GM20431 (cell line): ENCODE data around the gene SEH1L.
"Not testable (repeated sequence)": the region's sequence is repeated elsewhere in the genome, so short reads cannot be mapped to it uniquely, and the experiment has no call there.

Experiments
- in situ Hi-C: fragments of 300-500 bp; cut with MseI, MboI; formaldehyde crosslinking; loops from one replicate; pipeline ENCODE4 v1.15.0; 2020; ENCODE audit warnings: low sequenced_read_pairs; ENCODE audit not compliant: unreplicated experiment

The SEH1L gene

DNA sequence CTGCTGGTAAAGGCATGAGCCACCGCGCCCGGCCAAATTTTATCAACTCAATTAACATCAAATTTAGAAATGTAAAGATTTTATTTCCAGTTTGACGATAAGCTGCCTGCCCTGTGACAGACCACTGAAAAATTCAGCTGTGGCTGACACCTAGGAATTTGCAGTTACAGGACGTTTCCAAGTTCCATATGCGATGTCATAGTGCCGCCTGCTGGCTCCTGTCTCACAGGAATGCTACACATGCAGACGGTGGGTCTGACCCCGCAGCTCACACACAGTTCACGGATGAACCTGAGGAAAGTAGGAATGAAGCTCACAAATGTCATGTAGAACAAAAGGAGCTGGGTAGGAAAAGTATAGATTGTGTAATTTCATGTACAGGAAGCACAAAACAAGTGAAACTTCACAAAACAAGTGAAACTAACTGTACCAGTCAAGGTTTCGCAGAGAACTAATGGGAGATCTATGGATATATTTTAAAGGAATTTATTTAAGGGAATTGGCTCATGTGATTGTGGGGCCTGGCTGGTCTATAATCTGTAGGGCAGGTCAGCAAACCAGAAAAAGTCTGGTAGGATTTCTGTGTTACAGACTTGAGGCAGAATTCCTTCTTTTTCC lies 13.2 kb upstream of the SEH1L start:
- in situ Hi-C loops: loop anchor here (10.0 kb wide), 1 partner anchor 200 kb away; no protein-coding TSS in a partner anchor

DNA sequence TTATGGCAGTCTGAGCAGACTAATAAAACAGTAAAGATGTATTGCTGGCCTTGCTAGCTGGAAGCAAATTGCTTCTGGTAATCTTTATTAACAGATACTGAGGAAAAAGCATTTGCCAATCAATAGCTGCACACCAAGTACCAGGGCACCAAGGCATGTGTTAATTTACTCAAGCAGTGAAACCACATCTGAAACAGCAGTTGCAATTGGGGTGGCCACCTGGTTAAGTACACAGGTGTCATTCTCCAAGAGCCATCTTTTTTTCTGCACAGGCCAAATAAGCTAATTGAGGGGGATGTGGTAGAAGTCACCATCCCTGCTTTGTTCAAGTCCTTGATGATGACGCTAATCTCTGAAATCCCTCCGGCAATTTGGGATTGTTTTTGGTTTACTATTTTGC lies 8.6 kb upstream of the SEH1L start:
- in situ Hi-C loops: loop anchor here (10.0 kb wide), 1 partner anchor 204 kb away; no protein-coding TSS in a partner anchor

DNA sequence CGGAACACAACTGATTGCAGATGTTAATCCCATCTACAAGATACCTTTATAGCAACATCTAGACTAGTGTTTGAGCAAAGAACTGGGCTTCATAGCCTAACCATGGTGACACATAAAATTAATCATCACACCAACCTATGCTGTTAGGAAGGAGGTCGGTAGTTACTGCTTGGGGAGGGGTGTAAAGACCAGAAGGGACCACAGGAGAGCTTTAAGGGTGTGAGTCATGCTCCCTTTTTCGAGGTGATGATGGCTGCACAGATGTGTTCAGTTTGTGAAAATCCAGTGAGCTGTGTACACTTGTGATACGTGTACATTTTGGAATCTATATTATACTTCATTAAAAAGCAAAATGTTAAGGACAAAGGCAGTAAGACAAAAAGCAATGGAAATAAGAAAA lies 4.6 kb upstream of the SEH1L start:
- in situ Hi-C loops: no loop called here

DNA sequence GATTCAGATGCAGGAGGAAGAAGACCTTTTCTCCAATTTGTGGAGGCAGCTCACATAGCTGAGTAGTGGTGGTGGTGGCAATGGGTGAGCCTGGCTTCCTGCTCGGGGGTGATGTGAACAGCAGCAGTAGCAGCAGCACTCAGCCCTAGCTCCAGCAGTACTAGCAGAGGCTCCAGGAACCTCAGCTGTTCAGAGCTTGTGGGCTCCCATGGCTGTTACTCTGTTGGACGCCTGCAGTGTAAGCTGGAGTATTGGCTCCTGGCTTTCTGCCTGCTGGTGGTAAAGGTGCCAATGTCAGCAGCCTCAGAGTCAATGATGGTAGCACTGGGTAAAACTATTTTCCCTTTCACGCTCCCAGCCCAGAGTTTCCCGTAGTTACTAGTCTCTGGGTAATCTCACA lies 3.1 kb upstream of the SEH1L start:
- in situ Hi-C loops: no loop called here

DNA sequence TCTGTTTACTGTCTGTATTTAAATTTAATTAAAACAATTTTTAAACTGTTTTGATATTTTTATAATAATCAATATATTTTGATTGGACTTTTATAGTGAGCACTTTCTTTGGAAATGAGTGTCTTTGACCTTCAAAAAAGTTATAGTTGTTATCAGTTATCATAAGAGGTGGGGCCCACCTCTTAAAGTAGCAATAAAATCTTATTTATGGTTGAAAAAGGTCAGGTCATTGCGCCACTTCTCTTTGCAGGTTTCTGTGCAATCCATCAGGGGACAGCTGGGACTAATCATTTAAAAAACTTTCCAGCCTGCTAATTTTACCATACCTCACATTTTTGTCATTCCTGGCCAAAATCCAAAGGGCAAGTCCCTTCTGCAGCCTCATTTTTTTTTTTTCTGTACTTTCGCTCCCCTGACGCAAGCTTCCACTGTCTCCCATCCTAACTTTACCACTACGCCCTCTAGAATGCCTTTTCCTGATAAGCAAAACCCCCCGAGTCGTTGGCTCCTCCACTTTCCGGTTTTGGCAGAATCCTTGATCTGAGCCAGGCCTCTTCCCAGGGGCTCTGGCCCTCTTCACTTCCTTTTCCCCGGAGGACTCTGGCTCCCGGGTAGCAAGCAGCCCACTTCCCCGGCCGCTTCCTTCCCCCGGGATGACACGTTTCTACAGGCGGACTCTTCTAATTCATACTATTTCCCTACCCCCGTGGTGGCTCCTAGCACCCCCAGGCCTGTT lies 1.1 kb upstream of the SEH1L start:
- in situ Hi-C loops: no loop called here

DNA sequence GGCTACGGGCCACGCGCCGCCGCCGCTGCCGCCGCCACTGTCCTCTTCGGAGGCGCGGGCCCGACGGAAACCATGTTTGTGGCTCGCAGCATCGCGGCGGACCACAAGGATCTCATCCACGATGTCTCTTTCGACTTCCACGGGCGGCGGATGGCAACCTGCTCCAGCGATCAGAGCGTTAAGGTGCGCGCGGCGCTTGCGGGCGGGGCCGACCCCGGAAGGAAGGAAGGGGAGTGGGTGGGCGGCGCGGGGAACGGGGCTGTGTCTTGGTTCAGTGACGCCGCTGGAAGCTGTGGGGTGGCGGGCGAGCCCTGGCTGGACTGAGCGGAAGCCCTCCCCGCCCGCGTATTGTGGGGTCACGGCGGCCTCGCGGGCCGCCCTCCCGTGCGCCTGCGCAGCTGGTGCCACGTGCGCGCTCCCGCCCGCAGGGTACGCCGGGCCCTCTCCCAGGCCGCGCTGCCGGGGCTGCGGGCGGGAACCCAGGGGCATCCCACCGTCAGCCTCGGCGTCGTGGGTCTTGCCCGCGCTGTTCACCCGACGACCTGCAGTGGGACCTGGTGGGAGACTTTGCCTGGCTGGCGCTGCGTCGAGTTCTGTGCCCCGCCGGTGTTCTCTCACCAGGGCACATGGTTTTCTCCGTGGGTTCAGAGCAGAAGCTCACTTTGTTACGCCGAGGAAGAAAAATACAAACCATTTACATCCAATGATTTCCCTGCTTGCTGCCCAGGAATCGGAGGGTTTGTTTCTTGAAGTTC lies 416 bp downstream of the SEH1L start:
- in situ Hi-C loops: no loop called here

DNA sequence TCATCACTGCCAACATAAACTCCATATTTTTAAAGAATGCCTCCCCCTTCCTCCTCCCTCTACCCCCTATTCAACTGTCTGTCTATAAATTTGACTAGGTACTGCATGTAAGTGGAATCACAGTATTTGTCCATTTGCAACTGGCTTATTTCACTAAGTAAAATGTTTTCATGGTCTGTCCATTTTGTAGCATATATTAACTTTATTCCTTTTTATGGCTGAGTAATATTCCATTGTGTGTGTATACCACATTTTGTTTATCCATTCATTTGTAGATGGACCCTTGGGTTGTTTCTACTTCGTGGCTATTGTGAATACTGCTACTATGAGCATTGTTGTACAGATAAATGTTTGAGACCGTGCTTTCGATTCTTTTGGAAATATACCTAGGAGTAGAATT lies 10.7 kb downstream of the SEH1L start:
- in situ Hi-C loops: no loop called here

DNA sequence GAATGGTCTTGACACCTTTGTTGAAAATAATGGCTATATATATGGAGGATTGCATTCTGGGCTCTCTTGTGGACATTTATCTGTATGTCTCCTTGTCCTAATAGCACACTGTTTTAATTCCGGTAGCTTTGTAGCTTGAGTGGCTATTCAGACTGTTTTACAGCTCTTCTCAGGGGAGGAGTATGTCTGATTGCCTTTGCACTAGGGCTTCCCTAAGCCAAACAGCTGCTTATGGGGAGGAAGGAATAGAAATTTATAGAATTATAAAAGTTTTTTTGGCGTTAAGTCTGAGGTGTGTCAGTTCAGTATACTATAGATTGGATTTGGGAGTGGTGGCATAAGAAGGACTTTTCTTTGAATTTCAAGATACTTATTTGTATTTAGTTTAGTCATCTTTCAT lies 12.6 kb downstream of the SEH1L start:
- in situ Hi-C loops: no loop called here

DNA sequence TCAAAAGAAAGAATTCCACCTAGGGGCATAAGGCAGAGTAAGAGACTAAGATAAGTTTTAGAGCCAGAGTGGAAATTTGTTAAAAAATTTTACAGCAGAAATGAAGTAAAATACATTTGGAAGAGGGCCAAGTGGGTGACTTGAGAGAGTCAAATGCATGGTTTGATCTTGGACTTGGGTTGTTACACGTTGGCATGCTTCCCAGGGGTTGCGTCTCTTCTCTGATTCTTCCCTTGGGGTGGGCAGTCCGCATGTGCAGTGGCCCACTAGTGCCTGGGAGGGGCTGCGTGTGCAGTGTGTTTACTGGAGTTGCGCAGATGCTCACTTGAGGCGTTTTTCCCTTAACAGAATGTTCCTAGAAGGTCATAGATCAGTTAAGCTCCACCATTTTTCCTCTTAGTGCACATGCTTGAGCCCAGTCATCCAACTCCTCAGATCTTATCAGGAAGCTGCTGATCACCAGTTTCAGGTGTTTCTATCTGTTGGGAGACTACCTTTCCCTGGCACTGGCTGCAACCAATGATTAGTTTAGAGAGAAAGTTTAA lies 13.1 kb downstream of the SEH1L start:
- in situ Hi-C loops: no loop called here

DNA sequence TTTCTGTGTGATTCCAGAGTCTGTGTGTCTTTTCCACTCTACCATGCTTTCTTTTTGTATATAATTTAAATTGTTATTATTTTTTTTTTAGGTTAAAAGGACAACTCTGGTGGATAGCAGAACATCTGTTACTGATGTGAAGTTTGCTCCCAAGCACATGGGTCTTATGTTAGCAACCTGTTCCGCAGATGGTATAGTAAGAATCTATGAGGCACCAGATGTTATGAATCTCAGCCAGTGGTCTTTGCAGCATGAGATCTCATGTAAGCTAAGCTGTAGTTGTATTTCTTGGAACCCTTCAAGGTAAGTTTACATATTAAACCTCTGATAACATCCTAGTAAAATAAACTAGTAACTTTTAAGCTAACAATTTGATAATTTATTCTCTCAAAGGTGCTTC lies 15.3 kb downstream of the SEH1L start:
- in situ Hi-C loops: no loop called here

DNA sequence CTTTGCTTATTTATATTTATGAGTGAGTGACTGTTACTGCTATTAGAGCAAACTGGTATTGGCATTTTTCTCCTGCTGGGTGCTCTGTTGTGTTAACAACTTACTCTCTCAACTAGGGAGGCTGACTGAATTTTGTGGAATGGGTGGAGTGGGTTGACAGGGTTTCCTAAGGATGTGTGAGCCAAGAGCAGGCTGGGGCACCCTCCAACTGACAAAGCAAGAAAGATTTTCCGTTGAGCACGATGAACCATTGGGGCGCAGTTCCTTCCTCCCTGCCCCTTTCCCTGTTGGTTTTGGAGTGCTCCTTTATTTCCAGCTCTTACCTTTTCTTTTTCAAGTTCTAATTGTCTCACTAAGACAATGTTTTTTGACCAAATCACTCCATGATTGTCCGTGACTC lies 20.3 kb downstream of the SEH1L start:
- in situ Hi-C loops: no loop called here

DNA sequence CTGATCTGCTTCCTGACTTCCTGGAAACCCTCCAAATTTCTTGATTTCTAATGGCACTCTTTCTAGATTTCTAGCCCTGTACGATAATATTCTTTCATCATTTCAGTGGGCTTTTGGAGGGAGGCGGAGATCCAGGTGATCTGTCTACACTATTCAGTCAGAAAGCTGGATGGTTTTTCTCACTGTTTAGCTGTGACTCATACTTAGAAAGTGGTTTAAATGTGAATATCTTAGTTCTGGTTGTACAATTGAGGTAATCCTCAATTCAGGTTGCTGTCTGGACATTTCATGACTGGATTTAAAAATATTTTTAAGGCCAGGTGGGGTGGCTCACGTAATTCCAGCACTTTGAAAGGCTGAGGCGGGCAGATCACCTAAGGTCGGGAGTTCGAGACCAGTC lies 20.8 kb downstream of the SEH1L start:
- in situ Hi-C loops: no loop called here

DNA sequence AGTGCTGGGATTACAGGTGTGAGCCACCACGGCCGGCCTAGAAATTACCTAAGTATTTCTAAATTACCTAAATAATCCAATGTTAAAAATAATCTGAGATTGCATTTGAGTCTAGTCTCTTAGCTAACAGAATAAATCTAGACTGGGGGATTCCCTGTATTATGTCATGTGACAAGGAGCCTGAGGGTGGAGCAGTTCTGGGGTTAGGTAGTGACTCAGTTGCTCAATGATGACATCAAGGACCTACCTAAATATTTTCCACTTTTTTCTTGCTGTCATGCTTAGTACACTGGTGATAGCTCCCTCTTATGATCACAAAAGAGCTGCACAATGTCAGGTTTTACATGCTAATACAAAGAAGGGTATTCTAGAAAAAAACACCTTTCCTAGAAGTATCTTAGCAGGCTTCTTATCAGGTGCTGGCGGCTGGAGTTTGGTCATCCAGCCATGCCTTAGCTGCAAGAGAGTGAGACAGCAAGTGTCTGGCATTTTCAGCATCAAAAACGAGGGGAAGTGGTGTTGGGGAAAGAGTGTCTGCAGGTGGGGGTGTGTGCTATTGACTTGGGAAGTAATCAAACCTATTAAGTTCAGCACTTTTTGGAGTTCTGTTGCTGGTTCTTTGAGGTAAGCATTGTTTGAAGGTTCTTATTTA lies 25.9 kb downstream of the SEH1L start:
- in situ Hi-C loops: no loop called here

DNA sequence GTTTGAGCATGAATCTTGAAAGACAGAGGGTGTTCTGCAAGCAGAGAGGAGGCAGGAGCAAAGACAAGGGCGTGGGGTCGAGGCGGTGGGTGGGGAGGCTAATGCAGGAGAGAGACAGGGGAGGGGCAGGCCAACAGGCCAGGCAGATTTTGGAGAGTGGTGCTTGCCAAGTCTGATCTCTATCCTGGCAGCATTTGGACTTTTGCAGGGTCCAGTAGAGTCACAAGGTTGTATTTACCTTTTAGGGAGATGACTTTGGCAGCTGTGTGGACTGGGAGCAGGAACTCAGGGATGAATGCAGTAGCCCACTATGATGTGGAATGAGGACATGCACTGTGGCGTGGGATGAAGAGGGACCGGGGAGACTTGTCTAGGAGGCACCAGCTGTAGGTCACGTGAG lies 27.7 kb downstream of the SEH1L start:
- in situ Hi-C loops: no loop called here

DNA sequence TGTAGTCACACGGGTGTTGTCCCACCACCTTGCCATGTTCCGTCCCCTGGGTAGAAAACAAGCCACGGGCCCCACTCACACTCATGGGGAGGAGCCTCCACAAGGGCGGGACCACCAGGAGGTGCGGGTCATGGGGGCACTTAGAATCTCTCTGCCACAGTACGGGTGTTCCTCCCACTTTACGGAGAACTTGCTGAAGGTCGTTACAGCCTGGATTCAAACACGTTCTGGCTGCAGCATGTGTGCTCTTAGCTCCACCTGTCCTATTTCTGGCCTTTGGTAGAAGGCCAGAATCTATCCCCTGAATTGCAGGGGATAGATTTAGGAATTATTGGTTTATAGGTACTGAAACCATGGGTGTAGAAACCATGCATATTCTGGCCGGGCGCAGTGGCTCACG lies 28.5 kb downstream of the SEH1L start:
- in situ Hi-C loops: no loop called here

DNA sequence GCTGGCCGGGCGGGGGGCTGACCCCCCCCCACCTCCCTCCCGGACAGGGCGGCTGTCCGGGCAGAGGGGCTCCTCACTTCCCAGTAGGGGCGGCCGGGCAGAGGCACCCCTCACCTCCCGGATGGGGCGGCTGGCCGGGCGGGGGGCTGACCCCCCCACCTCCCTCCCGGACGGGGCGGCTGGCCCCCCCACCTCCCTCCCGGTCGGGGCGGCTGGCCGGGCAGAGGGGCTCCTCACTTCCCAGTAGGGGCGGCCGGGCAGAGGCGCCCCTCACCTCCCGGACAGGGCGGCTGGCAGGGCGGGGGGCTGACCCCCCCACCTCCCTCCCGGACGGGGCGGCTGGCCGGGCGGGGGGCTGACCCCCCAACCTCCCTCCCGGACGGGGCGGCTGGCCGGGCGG lies 32.3 kb downstream of the SEH1L start:
- in situ Hi-C loops: not testable (repeated sequence)

DNA sequence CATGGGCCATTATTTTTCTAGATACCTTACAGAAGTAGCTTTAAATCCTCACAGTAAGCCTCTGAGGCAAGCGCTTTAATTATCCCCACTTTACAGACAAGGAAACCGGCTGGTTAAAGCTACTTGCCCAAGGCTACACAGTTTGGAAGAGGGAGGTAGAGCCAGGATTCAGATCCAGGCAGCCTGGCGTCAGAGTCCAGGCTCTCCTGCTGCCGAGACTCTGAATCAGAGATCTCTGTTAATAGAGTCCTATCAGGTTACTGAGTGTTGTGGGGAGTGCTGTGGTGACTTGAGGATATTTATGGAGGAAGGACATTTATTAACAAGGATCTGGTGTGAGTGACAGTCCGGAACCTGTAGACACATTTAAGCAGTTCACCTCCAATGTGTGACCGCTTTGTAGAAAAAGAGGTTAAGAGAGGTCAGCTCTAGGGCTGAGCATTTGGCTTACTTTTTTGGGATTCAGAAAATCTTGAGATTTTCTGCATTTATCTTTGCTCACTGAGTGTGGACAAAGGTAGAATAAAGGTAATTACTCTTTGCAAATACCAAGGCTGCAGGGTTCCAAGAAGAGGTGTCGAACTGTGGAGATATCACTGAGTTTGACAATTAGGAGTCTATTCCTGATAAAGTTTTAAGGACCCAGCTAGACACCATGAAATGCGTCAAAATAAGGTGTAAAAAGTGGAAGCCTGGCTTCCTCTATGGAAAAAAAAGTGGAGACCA lies 41.7 kb downstream of the SEH1L start:
- in situ Hi-C loops: no loop called here

DNA sequence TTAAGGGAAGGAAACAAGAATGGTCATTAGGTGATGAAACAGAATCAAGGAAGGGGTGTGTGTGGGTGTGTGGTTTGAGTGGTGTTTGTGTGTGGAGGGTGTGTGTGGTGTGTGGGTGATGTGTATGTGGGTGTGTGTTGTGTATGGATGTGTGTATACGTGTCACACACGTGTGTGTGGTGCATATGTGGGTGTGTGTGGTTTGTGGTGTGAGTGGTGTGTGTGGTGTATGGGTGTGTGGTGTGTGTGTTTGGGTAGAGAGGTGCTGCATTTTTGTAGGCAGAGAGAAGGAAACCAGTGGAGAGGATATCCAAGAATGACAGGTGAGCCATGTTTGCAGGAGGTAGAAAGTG lies 42.3 kb downstream of the SEH1L start:
- in situ Hi-C loops: no loop called here

DNA sequence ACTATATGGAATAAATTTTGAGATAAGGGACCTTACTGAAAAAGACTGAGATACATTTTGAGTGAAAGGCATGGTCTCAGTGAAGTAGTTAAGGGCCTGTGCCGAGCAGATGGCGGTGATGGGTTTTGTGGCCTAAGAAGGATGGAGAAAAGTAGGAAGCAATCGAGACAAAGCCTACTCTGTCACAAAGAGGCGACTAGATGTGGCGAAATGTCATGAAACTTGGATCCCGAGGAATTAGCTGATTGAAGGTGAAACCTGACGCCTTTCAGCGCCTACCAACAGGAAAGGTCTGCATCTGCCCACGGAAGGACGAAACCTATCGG lies 42.8 kb downstream of the SEH1L start:
- in situ Hi-C loops: no loop called here
